LoVo (cell line): ENCODE measurements around the gene ABCF1.
A peak's percentile ranks its signal among the peaks of the same experiment; 100 is the strongest.
"Not testable (repeated sequence)": the region's sequence is repeated elsewhere in the genome, so short reads cannot be mapped to it uniquely, and the experiment has no call there.

Source experiments
- DNase-seq: peaks from one replicate; pipeline ENCODE4 v3.0.0-alpha.2; 2016; ENCODE audit warnings: low spot score

Gene ABCF1

DNA sequence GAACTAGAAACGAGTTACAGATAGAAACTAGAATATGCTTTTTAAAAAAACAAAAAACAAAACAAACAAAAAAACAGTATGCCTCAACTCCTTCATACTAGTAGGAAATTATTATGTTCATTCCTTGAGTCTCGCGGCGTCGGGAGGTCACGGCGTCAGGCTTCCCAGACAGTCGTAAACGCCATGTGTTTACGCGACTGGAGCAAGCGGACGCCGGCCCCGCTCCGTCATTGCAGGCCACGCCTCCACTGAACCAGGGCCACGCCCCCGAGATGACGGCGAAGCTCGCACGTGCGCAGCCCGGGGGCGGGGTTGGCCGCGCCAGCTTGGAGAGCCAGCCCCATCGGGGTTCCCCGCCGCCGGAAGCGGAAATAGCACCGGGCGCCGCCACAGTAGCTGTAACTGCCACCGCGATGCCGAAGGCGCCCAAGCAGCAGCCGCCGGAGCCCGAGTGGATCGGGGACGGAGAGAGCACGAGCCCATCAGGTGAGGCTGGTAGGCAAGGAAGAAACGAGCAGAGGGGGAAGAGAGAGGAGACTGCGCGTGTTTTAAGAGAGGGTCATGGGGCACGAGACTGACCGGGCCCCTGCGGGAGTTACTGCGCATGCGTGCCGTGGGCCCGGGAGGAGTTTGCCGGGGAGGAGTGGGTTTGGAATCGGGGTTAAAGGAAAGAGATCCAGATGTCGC, at the start of gene ABCF1:
ABCF1 (plus strand) TSS at position 368 of the 687 bp plus-strand sequence; CDS start at position 414, 46 bp downstream.
- peak; percentile 99 for DNase-seq

DNA sequence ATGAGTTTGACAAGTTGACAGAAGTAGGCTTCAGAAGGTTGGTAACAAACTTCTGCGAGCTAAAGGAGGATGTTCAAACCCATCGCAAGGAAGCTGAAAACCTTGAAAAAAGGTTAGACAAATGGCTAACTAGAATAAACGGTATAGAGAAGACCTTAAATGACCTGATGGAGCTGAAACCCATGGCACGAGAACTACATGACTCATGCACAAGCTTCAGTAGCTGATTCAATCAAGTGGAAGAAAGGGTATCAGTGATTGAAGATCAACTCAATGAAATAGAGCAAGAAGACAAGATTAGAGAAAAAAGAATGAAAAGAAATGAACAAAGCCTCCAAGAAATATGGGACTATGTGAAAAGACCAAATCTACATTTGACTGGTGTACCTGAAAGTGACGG, 49.3 kb upstream of the ABCF1 start:
- not testable (repeated sequence) for DNase-seq

DNA sequence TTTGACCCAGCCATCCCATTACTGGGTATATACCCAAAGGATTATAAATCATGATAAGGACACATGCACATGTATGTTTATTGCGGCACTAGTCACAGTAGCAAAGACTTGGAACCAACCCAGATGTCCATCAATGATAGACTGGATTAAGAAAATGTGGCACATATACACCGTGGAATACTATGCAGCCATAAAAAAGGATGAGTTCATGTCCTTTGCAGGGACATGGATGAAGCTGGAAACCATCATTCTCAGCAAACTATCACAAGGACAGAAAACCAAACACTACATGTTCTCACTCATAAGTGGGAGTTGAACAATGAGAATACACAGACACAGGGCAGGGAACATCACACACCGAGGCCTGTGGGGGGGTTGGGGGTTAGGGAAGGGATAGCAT, 44.8 kb upstream of the ABCF1 start:
- DNase-seq = not testable (repeated sequence)

DNA sequence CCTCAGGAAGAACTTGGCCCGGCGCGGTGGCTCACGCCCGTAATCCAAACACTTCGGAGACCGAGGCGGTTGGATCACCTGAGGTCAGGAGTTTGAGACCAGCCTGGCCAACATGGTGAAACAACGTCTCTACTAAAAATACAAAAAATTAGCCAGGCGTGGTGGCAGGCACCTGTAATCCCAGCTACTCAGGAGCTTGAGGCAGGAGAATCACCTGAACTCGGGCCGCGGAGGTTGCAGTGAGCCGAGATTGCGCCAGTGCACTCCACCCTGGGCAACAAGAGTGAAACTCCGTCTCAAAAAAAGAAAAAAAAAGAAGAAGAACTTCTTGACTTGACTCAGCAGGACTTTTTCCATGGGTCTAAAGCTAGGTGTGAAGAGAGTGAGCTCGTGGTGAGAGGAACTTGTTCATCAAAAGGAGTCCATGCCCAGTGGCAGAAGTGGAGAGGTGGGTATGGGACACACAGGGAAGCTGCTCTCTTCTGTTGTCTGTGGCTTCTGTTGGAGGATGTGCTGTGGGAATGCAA, 41.8 kb upstream of the ABCF1 start:
- DNase-seq = not testable (repeated sequence)

DNA sequence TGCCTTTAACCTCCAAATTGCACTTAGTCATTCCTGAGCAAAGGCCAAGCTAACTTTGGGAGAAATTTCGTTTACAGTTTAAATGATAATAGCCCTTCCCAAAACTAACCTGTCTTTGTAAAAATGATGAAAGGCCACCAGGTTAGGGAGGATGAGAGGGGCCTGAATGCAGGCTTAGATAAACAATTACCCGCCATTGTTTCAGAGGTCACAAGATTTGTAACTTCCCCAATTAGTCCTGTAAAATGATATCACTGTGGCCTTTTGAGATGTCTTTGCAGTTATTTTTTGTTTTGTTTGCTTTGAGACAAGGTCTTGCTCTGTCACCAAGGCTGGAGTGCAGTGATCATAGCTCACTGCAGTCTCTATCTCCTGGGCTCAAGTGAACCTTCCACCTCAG, 41.2 kb upstream of the ABCF1 start:
- DNase-seq = no peak

DNA sequence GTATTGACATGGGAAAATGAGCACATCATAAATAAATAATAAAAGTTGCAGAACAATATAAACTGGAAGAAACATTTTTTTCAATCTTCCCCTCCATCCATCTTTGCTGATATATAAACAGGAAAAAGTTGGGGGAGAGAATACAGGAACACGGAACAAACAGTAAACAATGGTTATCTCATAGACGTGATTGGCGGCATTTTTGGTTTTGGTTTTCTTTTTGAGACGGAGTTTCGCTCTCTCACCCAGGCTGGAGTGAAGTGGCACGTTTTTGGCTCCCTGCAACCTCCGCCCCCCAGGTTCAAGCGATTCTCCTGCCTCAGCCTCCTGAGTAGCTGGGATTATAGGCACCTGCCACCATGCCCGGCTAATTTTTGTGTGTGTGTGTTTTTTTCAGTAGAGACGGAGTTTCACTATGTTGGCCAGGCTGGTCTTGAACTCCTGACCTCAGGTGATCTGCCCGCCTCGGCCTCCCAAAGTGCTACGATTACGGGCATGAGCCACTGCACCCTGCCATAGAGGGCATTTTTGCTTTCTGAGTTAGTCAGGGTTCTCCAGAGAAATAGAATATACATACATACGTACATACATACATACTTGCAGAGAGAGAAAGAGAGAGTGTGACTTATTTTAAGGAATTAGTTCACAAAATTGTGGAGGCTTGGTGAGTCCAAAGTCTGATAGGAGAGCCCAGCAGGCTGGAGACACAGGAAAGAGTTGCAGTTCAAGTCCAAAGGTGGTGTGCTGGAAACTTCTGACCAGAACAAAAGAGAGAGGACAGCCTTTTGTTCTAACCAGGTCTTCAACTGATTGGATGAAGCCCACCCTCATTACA, 37.6 kb upstream of the ABCF1 start:
- no peak for DNase-seq

DNA sequence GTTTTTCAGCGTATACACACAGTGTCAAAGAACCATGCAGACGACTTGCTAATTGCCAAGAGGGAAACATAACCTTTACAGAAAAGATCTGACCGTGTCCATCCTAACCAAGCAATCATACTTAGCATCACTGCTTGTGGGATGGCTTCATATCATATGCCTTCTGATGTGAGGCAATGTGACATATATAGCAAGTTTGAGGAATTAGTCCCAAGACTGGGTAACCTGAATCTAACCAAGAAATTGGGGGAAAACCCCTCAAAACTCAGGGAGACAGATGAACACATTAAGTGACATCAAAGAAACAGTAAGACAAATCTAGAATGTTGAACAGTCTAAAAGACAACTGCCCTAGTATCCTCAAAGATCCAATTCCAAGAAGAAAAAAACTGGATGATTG, 33.3 kb upstream of the ABCF1 start:
- no peak for DNase-seq

DNA sequence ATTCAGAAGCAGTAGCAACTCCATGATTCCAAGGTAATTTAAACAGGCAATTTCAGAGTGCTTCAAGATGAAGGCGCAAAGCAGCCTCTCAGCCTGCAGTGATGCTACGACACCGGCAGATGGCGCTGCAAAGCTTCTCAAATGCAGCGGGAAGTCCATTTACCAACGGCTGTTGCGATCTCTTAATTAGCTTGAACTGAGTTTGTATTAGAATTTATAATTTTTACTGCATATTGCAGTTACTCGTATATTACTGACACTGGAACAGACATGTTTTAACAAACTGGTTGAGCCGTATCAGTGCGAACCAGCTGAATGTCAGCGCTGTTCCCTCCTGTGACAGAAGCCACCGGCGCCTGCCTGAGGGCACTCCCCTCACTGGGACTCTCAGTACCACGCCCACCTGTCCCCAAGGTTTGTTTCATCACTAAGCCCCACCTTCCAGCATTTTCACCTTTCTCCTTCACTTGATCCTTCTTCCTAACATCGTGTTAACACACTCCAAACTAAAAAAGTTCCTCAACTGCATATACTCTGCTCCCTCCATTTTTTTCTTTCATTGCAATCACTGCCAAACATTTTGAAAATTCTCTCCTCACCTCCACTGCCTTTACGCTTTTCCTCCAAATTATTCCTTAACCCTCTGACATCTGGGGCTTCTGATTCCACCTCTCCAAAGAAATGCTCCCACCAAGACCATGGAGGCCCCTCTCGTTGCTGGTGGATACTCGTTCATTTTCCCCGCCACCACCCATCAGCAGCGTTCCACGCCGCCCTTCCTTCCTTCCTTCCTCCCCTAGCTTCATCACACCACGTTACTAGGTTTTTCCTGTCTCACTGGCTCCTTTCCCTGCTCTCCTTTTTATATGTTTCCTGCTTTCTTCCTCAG, 29.5 kb upstream of the ABCF1 start:
- DNase-seq = peak; percentile 89

DNA sequence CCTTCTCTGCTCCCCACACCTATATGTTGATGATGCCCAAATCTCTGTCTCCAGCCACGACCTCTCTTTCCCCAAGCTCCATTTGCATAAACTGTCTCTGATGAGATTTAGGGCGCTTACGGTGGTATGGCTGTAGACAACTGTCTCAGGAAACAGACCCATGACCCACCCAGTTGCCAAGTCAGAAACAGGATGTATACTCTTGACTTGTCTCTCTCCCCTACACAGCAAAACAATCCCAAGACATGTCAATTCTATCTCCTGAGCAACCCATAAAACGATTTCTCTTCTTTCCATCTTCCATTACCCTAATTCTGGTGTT, 28.9 kb upstream of the ABCF1 start:
- no peak for DNase-seq

DNA sequence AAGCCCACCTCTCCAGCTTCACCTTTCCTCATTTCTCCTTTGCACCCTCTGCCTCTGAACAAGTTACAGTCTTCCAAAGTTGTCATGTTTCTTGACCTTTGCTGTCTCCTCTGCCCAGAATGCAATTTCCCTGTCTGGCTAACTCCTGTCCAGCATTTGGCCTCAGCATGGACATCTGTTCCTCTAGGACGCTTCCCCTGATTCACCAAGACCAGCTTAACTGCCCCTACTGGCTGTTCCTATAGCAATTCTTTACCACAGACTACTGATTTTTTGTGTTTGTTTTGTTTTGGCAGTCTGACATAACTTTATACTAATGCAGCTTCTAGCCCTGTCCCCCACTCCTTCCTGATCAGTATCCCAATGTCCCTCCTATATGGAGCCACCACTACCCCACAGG, 28.3 kb upstream of the ABCF1 start:
- no peak for DNase-seq

DNA sequence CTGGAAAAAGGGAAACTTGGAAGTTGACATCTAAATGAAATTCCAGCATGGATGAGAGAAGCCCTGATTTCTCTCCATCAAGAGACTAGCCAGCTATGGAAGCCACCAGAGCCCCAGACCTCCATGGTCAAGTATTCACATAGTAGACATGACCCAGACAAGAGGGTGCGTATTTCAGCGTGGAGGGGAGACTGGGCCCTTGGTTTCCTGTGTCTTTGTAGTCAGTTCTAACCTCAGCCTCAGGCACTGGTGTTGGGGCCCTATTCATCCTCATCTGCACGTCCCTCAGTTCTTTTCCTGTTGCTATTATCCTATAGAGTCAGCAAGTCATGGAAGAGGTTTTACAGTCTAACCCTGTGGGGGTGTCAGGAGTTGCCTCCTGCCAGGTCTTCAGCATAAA, 27.4 kb upstream of the ABCF1 start:
- DNase-seq = no peak

DNA sequence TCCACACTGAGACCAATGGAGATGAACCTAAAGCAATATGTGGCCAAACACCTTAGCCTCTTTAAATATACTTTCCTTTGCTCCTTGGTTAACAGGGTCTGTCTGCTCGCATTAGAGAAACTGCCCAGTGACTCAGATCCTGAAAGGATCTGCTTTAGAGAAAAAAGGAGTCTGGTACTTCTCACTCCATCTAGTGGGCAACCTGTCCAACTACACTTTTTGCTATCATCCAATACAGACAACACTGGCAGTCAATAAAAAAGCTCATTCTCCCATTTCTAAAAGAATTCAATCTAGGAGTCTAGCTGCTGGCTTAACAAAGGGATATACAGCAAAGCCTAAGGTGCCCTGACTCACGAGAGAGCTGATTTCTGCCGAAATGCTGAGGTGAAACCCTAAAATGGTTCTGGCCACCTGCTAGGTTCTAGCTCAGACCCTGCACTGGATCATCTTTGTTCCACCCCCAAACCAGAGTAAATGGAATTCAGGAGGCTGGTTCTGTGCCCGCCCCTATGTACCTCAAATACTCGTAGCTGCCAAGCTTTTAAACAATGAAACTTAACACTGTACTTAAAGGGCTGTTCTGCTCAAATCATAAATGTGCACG, 26.5 kb upstream of the ABCF1 start:
- DNase-seq = peak; percentile 70

DNA sequence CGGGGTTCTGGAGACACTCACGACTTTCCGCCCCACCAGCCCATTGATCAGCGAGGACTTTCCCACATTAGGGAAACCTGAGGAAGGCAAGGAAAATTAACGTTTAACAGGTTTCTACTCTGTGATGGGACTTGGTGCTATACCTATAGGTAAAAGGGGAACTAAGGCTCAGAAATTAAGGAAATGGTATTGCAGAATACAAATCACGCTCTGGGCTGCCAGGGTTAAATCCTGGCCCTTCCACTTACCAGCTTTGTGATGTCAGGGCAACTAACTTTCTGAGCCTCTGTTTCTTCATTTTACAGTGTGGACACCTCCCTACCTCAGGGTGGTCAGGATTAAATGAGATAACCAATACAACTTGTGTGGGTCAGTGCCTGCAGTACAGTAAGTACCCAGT, 23.8 kb upstream of the ABCF1 start:
- DNase-seq = no peak

DNA sequence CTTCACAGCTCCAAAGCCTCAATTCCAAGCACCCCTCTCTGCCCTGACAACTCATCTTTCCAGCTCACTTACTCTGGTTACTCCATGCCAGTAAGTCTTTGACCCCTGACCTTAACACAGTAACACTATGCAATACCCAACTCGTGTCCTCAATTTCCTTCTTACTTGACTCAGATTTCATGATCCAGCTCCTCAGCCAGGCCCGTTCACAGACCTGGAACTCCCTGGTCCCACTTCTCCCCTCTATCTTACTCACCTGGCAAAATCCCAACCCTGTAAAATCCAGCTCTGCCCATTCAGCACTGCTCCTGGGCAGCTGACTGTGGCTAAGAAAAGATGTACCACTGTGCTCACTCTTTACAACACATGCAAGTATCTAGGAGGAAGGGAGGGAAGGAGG, 22.9 kb upstream of the ABCF1 start:
- DNase-seq = no peak

DNA sequence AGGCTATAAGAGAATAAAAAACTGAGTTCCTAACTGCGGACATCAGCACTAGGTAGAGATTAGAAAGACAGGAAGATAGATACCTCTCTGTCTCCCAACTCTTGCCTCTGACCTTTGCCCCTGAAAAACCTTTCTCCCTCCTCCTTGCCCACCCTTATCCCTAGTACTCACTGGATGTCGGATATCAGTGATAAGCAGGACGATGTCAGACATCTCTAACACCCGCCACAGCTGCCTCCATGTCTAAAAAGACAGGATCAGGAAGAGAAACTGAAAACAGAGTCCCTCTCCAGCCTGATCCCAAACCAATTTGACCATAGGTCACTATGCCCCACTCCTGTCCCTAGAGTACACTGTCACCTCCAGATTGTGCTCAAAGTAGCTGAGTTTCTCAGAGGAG, 16.8 kb upstream of the ABCF1 start:
- DNase-seq = no peak

DNA sequence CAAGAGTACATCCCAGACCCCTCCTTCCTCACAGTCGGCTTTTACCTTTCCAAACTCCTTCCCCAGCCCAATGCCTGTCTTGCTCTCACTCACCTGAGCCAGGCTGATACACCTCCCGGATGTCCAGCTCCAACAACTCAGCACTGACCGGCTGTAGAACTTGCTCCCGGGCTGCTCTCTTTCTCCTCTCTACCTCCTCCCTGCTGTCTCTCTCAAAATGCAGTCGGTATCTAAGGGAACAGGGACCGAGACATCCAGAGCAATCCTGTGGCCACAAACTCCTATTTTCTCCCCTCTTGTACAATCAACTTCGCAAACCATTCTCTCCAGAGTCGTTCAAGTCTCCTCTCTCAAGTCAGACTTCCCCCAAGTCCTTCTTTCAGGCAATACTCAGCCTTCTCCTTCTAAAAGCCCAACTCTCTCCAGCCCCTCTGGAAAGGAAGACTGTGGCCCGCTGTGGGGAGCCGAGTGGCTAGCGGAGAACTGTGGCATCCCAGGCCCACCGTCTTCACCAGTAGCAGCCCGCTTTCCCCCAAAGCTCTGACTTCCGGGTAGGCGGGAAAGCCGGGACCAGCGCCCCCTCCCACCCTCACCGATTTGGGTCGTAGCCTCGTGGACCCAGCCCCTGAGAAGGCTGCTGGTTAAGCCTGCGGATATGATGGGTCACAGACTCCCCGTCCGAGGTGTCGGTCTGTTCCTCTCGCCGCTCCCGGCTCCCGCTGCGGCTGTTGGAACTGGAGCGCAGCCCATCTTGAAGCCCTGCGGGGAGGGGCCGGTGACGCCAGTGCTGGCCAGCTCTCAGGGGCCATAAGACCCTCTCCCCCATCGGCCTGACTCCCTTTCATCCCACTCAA, 16.1 kb upstream of the ABCF1 start:
- DNase-seq = no peak

DNA sequence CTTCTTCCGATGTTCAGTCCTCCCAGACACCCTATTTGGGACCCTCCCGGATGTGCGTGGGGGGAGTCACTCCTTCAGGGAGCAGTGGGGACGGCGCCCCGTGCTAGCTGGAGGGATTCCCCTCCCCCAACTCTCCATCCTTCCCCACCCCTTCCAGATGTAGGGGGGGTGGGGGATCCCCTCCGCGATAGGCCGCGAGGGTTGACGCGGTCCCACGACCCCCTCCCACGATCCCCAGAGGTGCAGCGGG, 15.5 kb upstream of the ABCF1 start:
- no peak for DNase-seq

DNA sequence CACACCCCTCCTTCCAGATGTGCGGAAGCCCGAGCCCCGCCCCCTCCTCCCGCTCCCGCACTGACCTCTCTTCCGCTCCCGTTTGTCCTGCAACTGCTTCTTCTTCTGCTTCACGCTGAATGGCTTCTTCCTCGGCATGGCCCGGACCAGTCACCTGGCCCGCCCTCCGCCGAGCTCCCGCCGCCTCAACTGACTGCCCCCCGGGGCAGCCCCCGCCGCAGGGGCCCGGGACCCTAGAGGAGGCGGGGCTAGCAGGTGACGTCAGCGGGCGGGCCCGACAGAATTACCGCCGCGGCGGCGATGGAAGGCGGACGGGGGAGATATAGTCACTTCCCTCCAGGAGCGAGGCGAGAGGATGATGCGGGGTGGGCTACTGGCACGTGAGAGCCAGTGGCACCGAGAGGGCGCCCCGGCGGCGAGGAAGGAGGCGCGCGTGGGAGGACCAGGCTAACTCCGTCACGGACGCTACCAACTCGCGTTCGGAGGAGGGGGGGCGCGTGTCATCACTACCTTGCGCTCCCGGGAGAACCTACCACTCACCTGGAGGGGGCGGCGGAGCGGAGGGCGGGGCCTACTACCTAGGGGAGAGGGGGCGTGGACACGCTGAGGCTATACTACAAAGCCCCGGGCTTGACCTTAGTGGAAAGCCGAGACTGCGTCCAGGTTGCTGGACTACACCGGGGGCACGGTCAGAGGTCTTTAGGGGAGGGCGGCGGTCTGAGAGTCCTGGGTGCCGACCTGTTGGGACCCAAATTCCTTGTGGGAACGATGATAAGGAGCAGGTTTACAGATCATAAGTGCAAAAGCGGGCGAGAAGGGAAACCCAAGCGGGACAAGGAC, 15.0 kb upstream of the ABCF1 start, which contains the start of gene GNL1:
GNL1 (minus strand) TSS at position 424 of the 840 bp plus-strand sequence; CDS start at position 138, 286 bp downstream.
- peak; percentile 92 for DNase-seq

DNA sequence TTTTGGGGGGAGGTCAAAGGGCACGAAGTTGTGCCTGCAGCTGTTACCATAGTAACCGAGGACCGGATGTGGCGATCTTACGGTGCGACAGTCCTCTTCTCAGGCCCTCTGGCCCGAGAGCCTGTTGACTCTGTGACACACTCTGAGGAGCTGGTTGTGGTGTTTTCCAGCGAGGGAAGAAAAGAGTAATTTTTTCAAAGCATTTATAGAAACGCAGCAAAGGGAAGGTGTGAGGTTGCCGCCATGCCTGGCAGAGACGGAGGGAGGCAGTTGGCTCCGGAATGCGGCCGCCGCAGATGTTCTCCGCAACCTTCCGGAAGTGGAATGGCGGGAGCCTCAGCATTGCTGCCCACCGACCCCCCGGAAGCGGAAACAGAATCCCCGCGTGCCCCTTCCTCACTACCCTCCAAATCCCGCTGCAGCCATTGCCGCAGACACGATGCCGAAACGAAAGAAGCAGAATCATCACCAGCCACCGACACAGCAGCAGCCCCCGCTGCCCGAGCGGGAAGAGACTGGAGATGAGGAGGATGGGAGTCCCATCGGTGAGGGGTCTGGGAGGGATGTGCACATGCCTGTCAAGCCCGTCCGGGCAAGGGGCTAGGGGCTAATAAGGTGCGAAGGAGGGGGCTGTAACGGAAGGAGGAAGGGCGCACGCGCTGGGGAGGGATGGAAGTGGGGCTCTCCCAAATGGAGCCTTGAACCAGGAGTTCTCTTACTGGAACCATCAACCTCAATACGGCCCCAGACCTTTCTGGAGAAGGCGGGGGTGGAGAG, 14.1 kb upstream of the ABCF1 start, which contains the start of gene PRR3:
PRR3 (plus strand) TSS at position 390 of the 777 bp plus-strand sequence; CDS start at position 440, 50 bp downstream.
- peak; percentile 90 for DNase-seq

DNA sequence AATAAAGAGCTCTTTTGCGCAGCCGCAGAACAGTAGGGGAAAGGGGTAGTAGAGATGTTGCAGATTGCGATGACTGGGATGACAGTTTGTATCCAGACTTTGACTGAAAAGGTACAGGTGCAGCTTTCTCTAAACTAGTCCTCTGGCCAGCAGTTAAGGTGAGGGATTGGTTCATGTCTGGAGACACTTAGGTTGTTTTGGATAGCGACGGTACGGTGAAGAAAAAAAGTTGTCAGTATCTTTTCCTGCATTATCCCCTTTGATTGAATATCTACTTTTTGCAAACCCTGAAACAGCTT, 13.6 kb upstream of the ABCF1 start:
- DNase-seq = peak; percentile 52
